ENCODE results near the gene PTPN3.

DNA sequence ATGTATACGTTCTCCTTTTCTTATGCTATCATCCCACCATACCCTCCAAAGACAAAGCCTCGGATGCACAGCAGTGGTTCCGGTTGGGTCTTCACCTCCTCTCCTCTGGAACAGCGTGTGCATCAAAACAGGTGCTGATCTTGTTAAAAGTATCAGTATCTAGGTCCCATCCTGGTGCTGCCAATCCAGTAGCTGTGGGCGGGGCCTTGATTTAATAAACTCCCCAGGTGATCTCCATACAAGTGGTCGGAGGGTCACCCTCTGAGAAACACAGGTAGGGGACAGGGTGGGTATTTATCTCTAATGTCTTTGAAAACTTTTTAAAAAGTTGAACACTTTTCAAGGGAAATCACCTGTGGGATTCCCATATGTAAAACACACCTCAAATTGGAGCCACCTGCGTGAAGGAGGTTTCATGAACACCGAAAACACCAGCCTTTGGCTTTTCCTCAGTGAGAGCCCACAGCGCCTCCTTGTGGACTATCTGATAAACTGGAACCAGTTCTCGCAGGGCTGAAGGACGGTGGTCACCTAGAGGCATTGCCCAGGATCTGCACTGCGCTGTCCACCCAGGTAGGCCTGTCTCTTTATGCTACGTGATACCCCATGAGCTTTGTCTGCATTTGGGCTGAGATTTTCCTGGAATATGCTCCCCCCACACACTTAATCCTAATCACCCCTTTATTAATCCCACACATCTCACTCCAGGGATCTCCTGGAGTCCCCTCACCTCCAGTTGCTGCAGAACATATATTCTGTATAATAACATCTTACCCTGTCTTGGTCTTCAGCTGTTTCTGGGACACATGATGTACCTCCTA, 96.7 kb downstream of the PTPN3 start:
- TF ChIP-seq ZNF274 (IDR thresholded peaks at IDR 0.05; ENCODE audit: low read depth, low read length) (no peak), YY1 (IDR thresholded peaks at IDR 0.05; ENCODE audit: insufficient read depth, insufficient read length) (no peak), SUZ12 (IDR thresholded peaks at IDR 0.05; ENCODE audit: extremely low read depth, insufficient read depth, insufficient read length) (no peak)
